Calu3 (cell line): ENCODE results near the gene LIN52. TPM values are rescaled to one million over a fixed set of nuclear protein-coding genes. Genes with fewer than 3 reads are reported as not detected.
A peak's percentile ranks its signal among the peaks of the same experiment; 100 is the strongest.

Experiments
- BruUV-seq: library from RNA; stranded (reverse); fragments of 400-500 nt; replicated peaks from 2 replicates; lab custom pipeline; 2021; lab: Mats Ljungman, UMichigan
- CTCF ChIA-PET: fragments of 300-600 bp; sonication (Branson Sonifier 250); formaldehyde crosslinking; loops from one replicate; lab custom pipeline; 2022; ENCODE audit warnings: antibody characterized with exemption; lab: Charles Lee
- DNase-seq: peaks from one replicate; pipeline ENCODE4 v3.0.0; 2022
- H3K27ac Mint-ChIP-seq: one replicate; pipeline ENCODE4 v1.8.0; 2022; ENCODE audit warnings: mixed read lengths; ENCODE audit not compliant: unreplicated experiment
- H3K27me3 Mint-ChIP-seq: one replicate; pipeline ENCODE4 v1.8.0; 2022; ENCODE audit warnings: mixed read lengths; ENCODE audit not compliant: unreplicated experiment
- H3K36me3 Mint-ChIP-seq: one replicate; pipeline ENCODE4 v1.8.0; 2022; ENCODE audit warnings: mild to moderate bottlenecking, moderate library complexity, mixed read lengths; ENCODE audit not compliant: insufficient read depth, unreplicated experiment
- H3K4me1 Mint-ChIP-seq: one replicate; pipeline ENCODE4 v1.8.0; 2022; ENCODE audit warnings: mild to moderate bottlenecking, low read depth, mixed read lengths; ENCODE audit not compliant: unreplicated experiment
- H3K4me3 Mint-ChIP-seq: one replicate; pipeline ENCODE4 v1.8.0; 2022; ENCODE audit warnings: mild to moderate bottlenecking, low read depth, moderate library complexity, mixed read lengths; ENCODE audit not compliant: unreplicated experiment
- H3K9me3 Mint-ChIP-seq: one replicate; pipeline ENCODE4 v1.8.0; 2022; ENCODE audit warnings: low read depth, mixed read lengths; ENCODE audit not compliant: unreplicated experiment
- CTCF ChIP-seq: fragments of 200-600 bp; IDR thresholded peaks from one replicate; pipeline ENCODE4 v1.8.0; 2022; ENCODE audit warnings: antibody characterized with exemption; ENCODE audit not compliant: unreplicated experiment
- intact Hi-C: fragments of 100-400 bp; cut with micrococcal nuclease; formaldehyde crosslinking; loops from one replicate; pipeline ENCODE4 v1.10.0; 2022; ENCODE audit not compliant: unreplicated experiment
- total RNA-seq: library from RNA; stranded (reverse); gene quantifications from 2 replicates; pipeline ENCODE4 v1.2.3, GENCODE V29; 2022

Gene LIN52
- total RNA-seq, 1 experiment from 2014 or later, result 11.2 TPM

- Mint-ChIP-seq H3K9me3 (no peaks in the 10 kb centered on the region), H3K36me3 (peaks cover 5% of the 10 kb centered on the region), H3K27me3 (peaks cover 89% of the 10 kb centered on the region), H3K27ac (no peak overlapping the region), H3K4me3 (peak overlapping the region; percentile 29), H3K4me1 (no peaks in the 10 kb centered on the region)
- TF ChIP-seq CTCF, result no peak
- no TSS peak for BruUV-seq
- intact Hi-C loops, result no loop called here
- CTCF ChIA-PET, result no interaction called here
- DNase-seq, result peak; percentile 15
Observed at GRCh38 chr14:74240794-74241651, 156.3 kb downstream of the LIN52 start.

GRCh38 chr14:74241652-74242017, 156.9 kb downstream of the LIN52 start:
- Mint-ChIP-seq H3K27me3 (peaks cover 95% of the 10 kb centered on the region), H3K4me1 (no peaks in the 10 kb centered on the region), H3K36me3 (peaks cover 5% of the 10 kb centered on the region), H3K27ac (no peak overlapping the region), H3K4me3 (peak overlapping the region; percentile 29), H3K9me3 (no peaks in the 10 kb centered on the region)
- BruUV-seq, result no TSS peak
- no peak for DNase-seq
- no peak for TF ChIP-seq CTCF
- CTCF ChIA-PET, result no interaction called here
- intact Hi-C loops, result no loop called here

GRCh38 chr14:74242021-74242779, 157.4 kb downstream of the LIN52 start:
- H3K4me1 Mint-ChIP-seq, result no peaks in the 10 kb centered on the region
- H3K27me3 Mint-ChIP-seq, result peaks cover 92% of the 10 kb centered on the region
- H3K27ac Mint-ChIP-seq, result no peak overlapping the region
- intact Hi-C loops, result no loop called here
- TF ChIP-seq CTCF, result no peak
- peaks cover 5% of the 10 kb centered on the region for H3K36me3 Mint-ChIP-seq
- H3K9me3 Mint-ChIP-seq, result no peaks in the 10 kb centered on the region
- CTCF ChIA-PET, result no interaction called here
- no peak overlapping the region for H3K4me3 Mint-ChIP-seq
- no TSS peak for BruUV-seq
- no peak for DNase-seq

GRCh38 chr14:74242780-74243042, 158.0 kb downstream of the LIN52 start:
- H3K9me3 Mint-ChIP-seq, result no peaks in the 10 kb centered on the region
- peaks cover 5% of the 10 kb centered on the region for H3K36me3 Mint-ChIP-seq
- no peak for TF ChIP-seq CTCF
- no peak overlapping the region for H3K27ac Mint-ChIP-seq
- H3K4me3 Mint-ChIP-seq, result no peak overlapping the region
- BruUV-seq, result no TSS peak
- CTCF ChIA-PET, result no interaction called here
- no peak for DNase-seq
- intact Hi-C loops, result no loop called here
- H3K27me3 Mint-ChIP-seq, result peaks cover 87% of the 10 kb centered on the region
- no peaks in the 10 kb centered on the region for H3K4me1 Mint-ChIP-seq
